Neuronal stem cell (in vitro differentiated cells): ENCODE results near the gene ASCC3.

Experiments
- DNase-seq: peaks from one replicate; pipeline ENCODE4 v3.0.0-alpha.2; 2013; ENCODE audit warnings: low spot score
- H2AFZ ChIP-seq: one replicate; pipeline ENCODE4 v1.6.1; 2013; ENCODE audit warnings: mild to moderate bottlenecking, low read length, inconsistent platforms
- H2AK5ac ChIP-seq: 2 replicates; pipeline ENCODE4 v1.6.1; 2013; ENCODE audit warnings: low read depth, mild to moderate bottlenecking, inconsistent platforms, low read length, moderate library complexity, mixed read lengths
- H2BK120ac ChIP-seq: 2 replicates; pipeline ENCODE4 v1.6.1; 2013; ENCODE audit warnings: low read depth, mild to moderate bottlenecking, inconsistent platforms, low read length, moderate library complexity, mixed read lengths
- H2BK12ac ChIP-seq: one replicate; pipeline ENCODE4 v1.6.1; 2013; ENCODE audit warnings: low read length, inconsistent platforms
- H2BK15ac ChIP-seq: 2 replicates; pipeline ENCODE4 v1.6.1; 2013; ENCODE audit warnings: mild to moderate bottlenecking, low read length, inconsistent platforms, mixed read lengths
- H2BK5ac ChIP-seq: one replicate; pipeline ENCODE4 v1.6.1; 2013; ENCODE audit warnings: inconsistent platforms, mild to moderate bottlenecking, low read length, moderate library complexity
- H3K14ac ChIP-seq: one replicate; pipeline ENCODE4 v1.6.1; 2013; ENCODE audit warnings: low read length, inconsistent platforms
- H3K18ac ChIP-seq: 2 replicates; pipeline ENCODE4 v1.6.1; 2013; ENCODE audit warnings: low read length, inconsistent platforms
- H3K23ac ChIP-seq: 2 replicates; pipeline ENCODE4 v1.6.1; 2013; ENCODE audit warnings: low read depth, mild to moderate bottlenecking, mixed read lengths, low read length, inconsistent platforms; ENCODE audit not compliant: poor library complexity
- H3K27ac ChIP-seq: replicated peaks from 3 replicates; pipeline ENCODE4 v1.5.1; 2013; ENCODE audit warnings: low read length, inconsistent platforms
- H3K27me3 ChIP-seq, 3 experiments: 2 replicates each; pipeline ENCODE4 v1.6.1; 2013; ENCODE audit warnings: low read length in 3 of 3, mild to moderate bottlenecking in 2 of 3, inconsistent platforms in 1 of 3, low read depth in 1 of 3, mixed read lengths in 1 of 3, moderate library complexity in 1 of 3; ENCODE audit not compliant: control insufficient read depth in 3 of 3, insufficient read depth in 3 of 3
- H3K36me3 ChIP-seq, 2 donors: replicated peaks in 1 of 2; 2 replicates each; pipeline ENCODE4 v1.6.1; 2013; ENCODE audit warnings: low read length in 2 of 2; ENCODE audit not compliant: control insufficient read depth in 2 of 2, insufficient read depth in 2 of 2
- H3K4ac ChIP-seq: 2 replicates; pipeline ENCODE4 v1.6.1; 2013; ENCODE audit warnings: inconsistent platforms, mild to moderate bottlenecking, low read length, moderate library complexity
- H3K4me1 ChIP-seq, 2 donors: 1 replicate in 1 of 2; 2 replicates in 1 of 2; pipeline ENCODE4 v1.6.1; 2013; ENCODE audit warnings: low read length in 2 of 2, low read depth in 1 of 2; ENCODE audit not compliant: control insufficient read depth in 2 of 2, insufficient read depth in 1 of 2
- H3K4me2 ChIP-seq: one replicate; pipeline ENCODE4 v1.6.1; 2013; ENCODE audit warnings: mild to moderate bottlenecking, low read length, inconsistent platforms; ENCODE audit not compliant: insufficient read depth, poor library complexity, severe bottlenecking
- H3K4me3 ChIP-seq, 2 donors: 2 replicates each; pipeline ENCODE4 v1.5.1; 2013; ENCODE audit warnings: low read length in 2 of 2, mild to moderate bottlenecking in 2 of 2, inconsistent platforms in 1 of 2, moderate library complexity in 1 of 2
- H3K79me1 ChIP-seq: one replicate; pipeline ENCODE4 v1.6.1; 2013; ENCODE audit warnings: low read depth, mild to moderate bottlenecking, inconsistent platforms, low read length, moderate library complexity
- H3K9ac ChIP-seq: one replicate; pipeline ENCODE4 v1.6.1; 2013; ENCODE audit warnings: mild to moderate bottlenecking, low read depth, low read length, inconsistent platforms; ENCODE audit not compliant: poor library complexity
- H3K9me3 ChIP-seq, 2 donors: replicated peaks in 1 of 2; 2 replicates each; pipeline versions ENCODE3 to v1.6.1; 2013; ENCODE audit warnings: low read length in 2 of 2, mild to moderate bottlenecking in 2 of 2, inconsistent platforms in 1 of 2, low read depth in 1 of 2, mixed read lengths in 1 of 2, moderate library complexity in 1 of 2; ENCODE audit not compliant: control insufficient read depth in 2 of 2, insufficient read depth in 1 of 2
- H4K8ac ChIP-seq: one replicate; pipeline ENCODE4 v1.6.1; 2013; ENCODE audit warnings: low read depth, mild to moderate bottlenecking, inconsistent platforms, low read length, moderate library complexity
- H4K91ac ChIP-seq: one replicate; pipeline ENCODE4 v1.6.1; 2013; ENCODE audit warnings: low read length, low read depth, mild to moderate bottlenecking, inconsistent platforms; ENCODE audit not compliant: poor library complexity
- WGBS, 2 donors: extraction: QIAGEN DNeasy Blood & Tissue Kit; methylation state at CpG; one replicate each; pipeline ENCODE4 v1.1.7; 2013; ENCODE audit warnings: missing lambda C conversion rate in 2 of 2, mixed read lengths in 1 of 2; ENCODE audit not compliant: insufficient read length in 2 of 2, insufficient replicate concordance in 1 of 2; ENCODE audit errors: extremely low coverage in 2 of 2; 5-methylcytosine and 5-hydroxymethylcytosine counted together

ASCC3 gene

GRCh38 chr6:100633096-100633777 lies 247.9 kb downstream of the ASCC3 start:
- H2AFZ ChIP-seq: no peak overlapping the region
- H3K27me3 ChIP-seq: no peaks in the 10 kb centered on the region
- peaks cover 0 to 2% of the 10 kb centered on the region in 2 donors for H3K4me1 ChIP-seq
- H3K4me2 ChIP-seq: no peak overlapping the region
- H2BK5ac ChIP-seq: no peak overlapping the region
- peaks cover 2 to 51% of the 10 kb centered on the region in 2 donors for H3K36me3 ChIP-seq
- no peak overlapping the region for H4K8ac ChIP-seq
- no peak overlapping the region for H2AK5ac ChIP-seq
- no peak overlapping the region for H3K23ac ChIP-seq
- H3K79me1 ChIP-seq: no peaks in the 10 kb centered on the region
- peak; percentile 5 for DNase-seq
- H3K9me3 ChIP-seq: peaks cover 0 to 14% of the 10 kb centered on the region in 2 donors
- WGBS, 2 donors: no CpG with 5 or more reads among the region's 10 CpGs
- no peak overlapping the region for H2BK120ac ChIP-seq
- H2BK12ac ChIP-seq: no peak overlapping the region
- no peak overlapping the region for H2BK15ac ChIP-seq
- no peak overlapping the region for H3K27ac ChIP-seq
- H3K14ac ChIP-seq: no peak overlapping the region
- H3K4me3 ChIP-seq: no peak overlapping the region
- no peak overlapping the region for H4K91ac ChIP-seq
- H3K18ac ChIP-seq: no peak overlapping the region
- H3K4ac ChIP-seq: no peak overlapping the region
- no peak overlapping the region for H3K9ac ChIP-seq

- WGBS, 2 donors: no CpG with 5 or more reads among the region's 2 CpGs
- Histone ChIP-seq H3K23ac (no peak overlapping the region), H3K27ac (no peak overlapping the region), H2BK120ac (no peak overlapping the region), H3K18ac (no peak overlapping the region), H2AK5ac (no peak overlapping the region), H3K27me3 (no peaks in the 10 kb centered on the region), H3K9me3 (no peaks in the 10 kb centered on the region), H3K4ac (no peak overlapping the region), H2BK12ac (no peak overlapping the region), H3K4me2 (no peak overlapping the region), H3K4me3 (no peak overlapping the region), H2AFZ (no peak overlapping the region), H4K8ac (no peak overlapping the region), H3K36me3 (peaks cover 0 to 52% of the 10 kb centered on the region in 2 donors), H3K14ac (no peak overlapping the region), H3K9ac (no peak overlapping the region), H2BK5ac (no peak overlapping the region), H3K79me1 (no peaks in the 10 kb centered on the region), H2BK15ac (no peak overlapping the region), H4K91ac (no peak overlapping the region), H3K4me1 (peaks cover 0 to 2% of the 10 kb centered on the region in 2 donors)
- DNase-seq: no peak
Measured at GRCh38 chr6:100630536-100630935, 250.6 kb downstream of the ASCC3 start.

GRCh38 chr6:100627911-100628758 lies 253.0 kb downstream of the ASCC3 start:
- H2BK120ac ChIP-seq: no peak overlapping the region
- H2AFZ ChIP-seq: no peak overlapping the region
- H4K91ac ChIP-seq: no peak overlapping the region
- no peak overlapping the region for H3K18ac ChIP-seq
- no peak overlapping the region for H2BK5ac ChIP-seq
- no peak overlapping the region for H2AK5ac ChIP-seq
- no peaks in the 10 kb centered on the region for H3K9me3 ChIP-seq
- no peak overlapping the region for H3K27ac ChIP-seq
- no peak overlapping the region for H3K23ac ChIP-seq
- no CpG with 5 or more reads among the region's 3 CpGs for WGBS, 2 donors
- H3K4ac ChIP-seq: no peak overlapping the region
- no peak overlapping the region for H4K8ac ChIP-seq
- H2BK15ac ChIP-seq: no peak overlapping the region
- no peak for DNase-seq
- H3K4me1 ChIP-seq: peaks cover 0 to 1% of the 10 kb centered on the region in 2 donors
- H3K9ac ChIP-seq: no peak overlapping the region
- H3K14ac ChIP-seq: no peak overlapping the region
- no peaks in the 10 kb centered on the region for H3K27me3 ChIP-seq
- no peaks in the 10 kb centered on the region for H3K79me1 ChIP-seq
- H3K36me3 ChIP-seq: peaks cover 0 to 57% of the 10 kb centered on the region in 2 donors
- no peak overlapping the region for H2BK12ac ChIP-seq
- H3K4me3 ChIP-seq: no peak overlapping the region
- H3K4me2 ChIP-seq: no peak overlapping the region

DNA sequence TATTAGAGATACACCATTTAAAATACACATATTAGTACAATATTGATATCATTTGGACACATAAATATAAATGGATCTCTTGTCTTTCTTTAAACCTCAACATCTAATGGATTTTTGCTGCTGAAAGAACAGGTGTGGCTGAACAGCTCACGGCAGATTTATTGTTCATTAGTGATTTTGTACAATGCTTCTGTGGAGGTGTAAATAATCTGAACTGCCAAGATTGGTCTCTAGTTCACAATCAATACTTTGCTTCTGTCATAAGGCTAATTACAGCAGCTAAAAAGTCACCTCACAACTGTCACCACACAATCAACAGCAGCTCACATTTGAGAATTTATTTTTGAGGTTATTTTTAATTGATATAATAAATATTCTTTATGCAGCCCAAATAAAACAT lies 254.4 kb downstream of the ASCC3 start:
- Histone ChIP-seq H3K27ac (no peak overlapping the region), H3K4me1 (no peaks in the 10 kb centered on the region), H3K27me3 (no peaks in the 10 kb centered on the region), H3K9ac (no peak overlapping the region), H3K4me2 (no peak overlapping the region), H3K36me3 (peaks cover 2 to 67% of the 10 kb centered on the region in 2 donors), H3K4ac (no peak overlapping the region), H2AK5ac (no peak overlapping the region), H4K8ac (no peak overlapping the region), H3K9me3 (peaks cover 0 to 4% of the 10 kb centered on the region in 2 donors), H3K14ac (no peak overlapping the region), H2BK12ac (no peak overlapping the region), H4K91ac (no peak overlapping the region), H3K23ac (no peak overlapping the region), H2BK15ac (no peak overlapping the region), H3K4me3 (no peak overlapping the region), H3K18ac (no peak overlapping the region), H2BK120ac (no peak overlapping the region), H2BK5ac (no peak overlapping the region), H2AFZ (no peak overlapping the region), H3K79me1 (no peaks in the 10 kb centered on the region)
- no peak for DNase-seq
- no CpG with 5 or more reads among the region's 1 CpG for WGBS, 2 donors
